IPS-18c (cell line): ENCODE results near the gene NRAP.

Experiments
- H3K4me3 ChIP-seq: 2 replicates; pipeline ENCODE4 v1.7.0; 2013; ENCODE audit warnings: low read depth, mild to moderate bottlenecking, low read length, moderate library complexity; ENCODE audit not compliant: insufficient read depth
- H3K9me3 ChIP-seq: one replicate; pipeline ENCODE4 v1.6.1; 2013; ENCODE audit warnings: mild to moderate bottlenecking, low read length, moderate library complexity; ENCODE audit not compliant: control insufficient read depth, insufficient read depth

NRAP gene

GRCh38 chr10:113561214-113561613, 102.6 kb downstream of the NRAP start:
- H3K9me3 ChIP-seq = no peaks in the 10 kb centered on the region
- H3K4me3 ChIP-seq = no peak overlapping the region

GRCh38 chr10:113560071-113560470, 103.8 kb downstream of the NRAP start:
- Histone ChIP-seq H3K9me3 (no peaks in the 10 kb centered on the region), H3K4me3 (no peak overlapping the region)

- no peaks in the 10 kb centered on the region for H3K9me3 ChIP-seq
- no peak overlapping the region for H3K4me3 ChIP-seq
These were observed 105.9 kb downstream of the NRAP start for GRCh38 chr10:113557903-113558321.

- H3K9me3 ChIP-seq = no peaks in the 10 kb centered on the region
- H3K4me3 ChIP-seq = no peak overlapping the region
These were observed 106.4 kb downstream of the NRAP start for GRCh38 chr10:113557424-113557862.

- Histone ChIP-seq H3K4me3 (no peak overlapping the region), H3K9me3 (no peaks in the 10 kb centered on the region)
These were observed 108.1 kb downstream of the NRAP start for GRCh38 chr10:113555751-113556150.

GRCh38 chr10:113555245-113555644, 108.6 kb downstream of the NRAP start:
- no peak overlapping the region for H3K4me3 ChIP-seq

GRCh38 chr10:113554214-113554613, 109.6 kb downstream of the NRAP start:
- Histone ChIP-seq H3K4me3 (no peak overlapping the region), H3K9me3 (no peaks in the 10 kb centered on the region)

More at GRCh38 chr10:113555245-113555644, 108.6 kb downstream of the NRAP start:
- no peaks in the 10 kb centered on the region for H3K9me3 ChIP-seq

- H3K9me3 ChIP-seq = no peaks in the 10 kb centered on the region
- no peak overlapping the region for H3K4me3 ChIP-seq
These were observed 110.7 kb downstream of the NRAP start for GRCh38 chr10:113553149-113553548.

GRCh38 chr10:113552701-113553100, 111.1 kb downstream of the NRAP start, which contains the start of gene HABP2:
HABP2 (plus strand) TSS chr10:113553053; CDS start chr10:113553122, 69 bp downstream.
- H3K4me3 ChIP-seq = no peak within 1 kb of the TSS
- no peaks in the 10 kb centered on the region for H3K9me3 ChIP-seq

GRCh38 chr10:113552014-113552413, 111.8 kb downstream of the NRAP start:
- Histone ChIP-seq H3K9me3 (no peaks in the 10 kb centered on the region), H3K4me3 (no peak overlapping the region)

GRCh38 chr10:113550365-113550764, 113.5 kb downstream of the NRAP start:
- Histone ChIP-seq H3K9me3 (no peaks in the 10 kb centered on the region), H3K4me3 (no peak overlapping the region)

- Histone ChIP-seq H3K9me3 (no peaks in the 10 kb centered on the region), H3K4me3 (no peak overlapping the region)
These were observed 114.0 kb downstream of the NRAP start for GRCh38 chr10:113549856-113550255.

GRCh38 chr10:113547426-113547825, 116.4 kb downstream of the NRAP start:
- Histone ChIP-seq H3K4me3 (no peak overlapping the region), H3K9me3 (no peaks in the 10 kb centered on the region)

GRCh38 chr10:113544392-113544791, 119.4 kb downstream of the NRAP start:
- Histone ChIP-seq H3K9me3 (no peaks in the 10 kb centered on the region), H3K4me3 (no peak overlapping the region)

- Histone ChIP-seq H3K4me3 (no peak overlapping the region), H3K9me3 (no peaks in the 10 kb centered on the region)
These were observed 120.5 kb downstream of the NRAP start for GRCh38 chr10:113543107-113543955.

- no peak overlapping the region for H3K4me3 ChIP-seq
- H3K9me3 ChIP-seq = no peaks in the 10 kb centered on the region
These were observed 122.3 kb downstream of the NRAP start for GRCh38 chr10:113541549-113541927.

GRCh38 chr10:113540845-113541548, 122.8 kb downstream of the NRAP start:
- no peak overlapping the region for H3K4me3 ChIP-seq

GRCh38 chr10:113539789-113540188, 124.1 kb downstream of the NRAP start:
- no peak overlapping the region for H3K4me3 ChIP-seq

More at GRCh38 chr10:113540845-113541548, 122.8 kb downstream of the NRAP start:
- no peaks in the 10 kb centered on the region for H3K9me3 ChIP-seq

More at GRCh38 chr10:113539789-113540188, 124.1 kb downstream of the NRAP start:
- no peaks in the 10 kb centered on the region for H3K9me3 ChIP-seq
